A549 (cell line): ENCODE measurements around the gene FBXL13. TPM values are rescaled to one million over a fixed set of nuclear protein-coding genes. Genes with fewer than 3 reads are reported as not detected.
"Not testable (repeated sequence)": the region's sequence is repeated elsewhere in the genome, so short reads cannot be mapped to it uniquely, and the experiment has no call there.

Source experiments
- ATAC-seq, 2 experiments: fragments of 200-7000 bp in 1 of 2; fragments of >200 bp in 1 of 2; cut with Nextera tagmentation in 1 of 2; cut with Tn5 transposase in 1 of 2; 3 replicates each; pipeline versions ENCODE4 v1.8.0 to v1.9.1; 2018 to 2020; ENCODE audit warnings: mild to moderate bottlenecking in 1 of 2, moderate library complexity in 1 of 2
- CTCF ChIA-PET: fragments of 300-600 bp; sonication (Branson Sonifier 250); formaldehyde crosslinking; extraction: SDS; loops from one replicate; lab custom pipeline; 2021; ENCODE audit warnings: antibody characterized with exemption, inconsistent platforms; lab: Yijun Ruan, JAX
- POLR2A ChIA-PET: fragments of 350-600 bp; formaldehyde crosslinking; extraction: SDS; loops from one replicate; lab custom pipeline; 2021; ENCODE audit warnings: antibody characterized with exemption, inconsistent platforms; lab: Yijun Ruan, JAX
- DNase-seq, 2 experiments: peaks; one replicate each; pipeline versions ENCODE4 v3.0.0 to v3.0.0-alpha.2; 2011 to 2016; ENCODE audit warnings: low read depth in 1 of 2, low spot score in 1 of 2
- FAIRE-seq: peaks from 2 replicates; lab custom pipeline; 2011; peaks lifted over from hg19 to GRCh38; lab: Jason Lieb, UNC
- H3K27ac ChIP-seq, 2 experiments: fragments of >200 bp; sonication (Bioruptor Twin); formaldehyde crosslinking; 3 replicates each; pipeline ENCODE4 v1.5.1; 2016 to 2017
- H3K4me1 ChIP-seq: fragments of >200 bp; sonication (Bioruptor Twin); formaldehyde crosslinking; 3 replicates; pipeline ENCODE4 v1.6.1; 2016
- H3K4me2 ChIP-seq: fragments of >200 bp; sonication (Bioruptor Twin); formaldehyde crosslinking; 3 replicates; pipeline ENCODE4 v1.6.1; 2016
- H3K4me3 ChIP-seq: fragments of >200 bp; sonication (Bioruptor Twin); formaldehyde crosslinking; 3 replicates; pipeline ENCODE4 v1.5.1; 2016
- H3K9me3 ChIP-seq: fragments of >200 bp; sonication (Bioruptor Twin); formaldehyde crosslinking; 3 replicates; pipeline ENCODE4 v1.6.1; 2016
- MAFK ChIP-seq: fragments of 450-650 bp; IDR thresholded peaks from 2 replicates; pipeline ENCODE4 v1.6.1; 2014; ENCODE audit not compliant: partially characterized antibody
- WGBS: methylation state at CpG from one replicate; pipeline ENCODE4 v1.1.6; 2017; ENCODE audit errors: missing lambda C conversion rate; 5-methylcytosine and 5-hydroxymethylcytosine counted together
- polyA plus RNA-seq, 4 experiments: library from polyadenylated mRNA; depleted of rRNA in 3 of 4; stranded (reverse); fragments of >200 nt; fragmentation: RNase III in 1 of 4; extraction: RNeasy Plus Mini Kit Qiagen cat#74134 plus additional on column Dnase treatment in 1 of 4; gene quantifications; 2 replicates in 3 of 4; 3 replicates in 1 of 4; pipeline ENCODE4 v1.2.3, GENCODE V29; 2011 to 2017

Gene FBXL13
- polyA plus RNA-seq, 2 of the 4 experiments (the other 2 are of a cell fraction) = 0.45 to 0.70 TPM

DNA sequence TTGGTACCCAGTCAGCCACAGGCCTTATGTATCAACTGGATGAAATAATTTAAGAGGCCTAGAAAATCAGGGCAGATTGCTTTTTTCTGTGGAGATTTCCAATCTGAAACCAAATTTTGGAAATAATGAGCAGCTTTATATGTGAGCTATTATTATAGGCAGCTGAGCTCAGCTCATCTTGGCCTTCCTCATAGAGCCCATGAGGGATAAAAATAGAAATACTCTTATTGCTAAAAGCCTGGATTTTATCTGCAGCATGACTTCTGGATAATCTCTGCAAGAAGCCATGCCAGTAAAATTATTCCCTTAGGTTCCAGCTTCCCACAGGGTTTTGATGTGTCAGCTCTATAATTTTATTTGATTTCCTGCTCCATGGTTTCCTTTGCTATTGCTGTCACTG lies 282.8 kb downstream of the FBXL13 start:
- H3K9me3 ChIP-seq, H3K27ac ChIP-seq, CTCF ChIA-PET, POLR2A ChIA-PET, H3K4me2 ChIP-seq, H3K4me1 ChIP-seq, H3K4me3 ChIP-seq, ATAC-seq, DNase-seq, FAIRE-seq: not testable (repeated sequence)

DNA sequence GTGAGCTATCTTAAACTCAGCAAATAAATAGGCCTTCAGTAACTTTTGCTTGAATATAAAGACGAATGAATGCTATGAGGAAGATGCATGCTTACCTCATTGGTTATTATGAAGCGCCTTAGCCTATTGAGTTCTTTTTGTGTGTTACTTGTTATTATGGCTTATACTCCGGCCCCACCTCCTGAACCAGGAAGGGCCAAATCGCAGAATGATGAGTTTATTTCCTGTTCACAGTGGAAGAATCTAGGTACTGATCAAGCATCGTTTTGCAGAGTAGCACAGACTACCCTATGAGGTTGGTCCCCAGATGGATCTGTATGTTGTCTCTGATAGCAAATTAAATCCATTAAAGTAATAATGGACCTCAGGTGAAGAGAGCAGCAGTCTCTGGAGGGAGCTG lies 283.2 kb downstream of the FBXL13 start:
- H3K4me1 ChIP-seq, H3K27ac ChIP-seq, POLR2A ChIA-PET, FAIRE-seq, H3K4me3 ChIP-seq, ATAC-seq, CTCF ChIA-PET, H3K4me2 ChIP-seq, H3K9me3 ChIP-seq, DNase-seq: not testable (repeated sequence)
- 90% methylated on average over 5 of the region's 5 CpGs for WGBS

DNA sequence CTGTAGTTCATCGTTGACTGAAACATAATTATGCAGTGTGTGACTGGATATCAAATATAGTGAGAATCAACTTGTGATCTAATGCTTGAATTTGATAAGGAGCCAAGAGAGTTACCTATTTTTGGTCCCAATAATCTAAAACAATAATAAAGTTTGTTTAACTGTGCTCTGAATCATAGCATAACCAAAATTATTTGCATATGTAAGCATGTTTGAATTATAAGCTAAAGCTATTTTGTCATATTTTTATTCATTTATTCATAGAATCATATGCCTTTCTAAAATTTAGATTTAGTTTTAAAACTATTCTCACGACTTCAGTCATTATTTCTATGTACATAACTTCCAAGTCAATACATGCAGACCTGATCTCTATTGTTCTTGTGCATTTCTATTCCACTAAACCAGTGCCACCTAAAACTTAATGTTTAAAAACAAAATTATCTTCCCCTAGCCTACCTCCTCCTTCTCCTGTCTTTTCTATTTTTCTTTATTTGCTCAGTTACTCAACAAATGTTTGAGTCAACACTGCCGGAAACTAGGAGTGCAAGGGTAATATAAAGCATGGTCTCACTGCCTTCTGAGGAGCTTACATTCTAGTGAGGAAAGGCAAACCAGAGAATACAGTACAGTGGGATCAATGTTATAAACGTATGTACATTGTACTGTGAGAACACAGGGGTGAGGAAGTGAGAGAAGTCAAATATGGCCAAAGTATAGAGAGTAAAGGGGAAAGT lies 284.1 kb downstream of the FBXL13 start:
- H3K4me2 ChIP-seq = peak overlapping the region; percentile 42
- H3K9me3 ChIP-seq, H3K4me1 ChIP-seq, DNase-seq, CTCF ChIA-PET, H3K27ac ChIP-seq, H3K4me3 ChIP-seq, POLR2A ChIA-PET: not testable (repeated sequence)
- peak; percentile 78 to 86 for ATAC-seq
- peak; percentile 72 for FAIRE-seq
- 28% methylated on average over 4 of the region's 4 CpGs for WGBS
- peak; percentile 64 for TF ChIP-seq MAFK

DNA sequence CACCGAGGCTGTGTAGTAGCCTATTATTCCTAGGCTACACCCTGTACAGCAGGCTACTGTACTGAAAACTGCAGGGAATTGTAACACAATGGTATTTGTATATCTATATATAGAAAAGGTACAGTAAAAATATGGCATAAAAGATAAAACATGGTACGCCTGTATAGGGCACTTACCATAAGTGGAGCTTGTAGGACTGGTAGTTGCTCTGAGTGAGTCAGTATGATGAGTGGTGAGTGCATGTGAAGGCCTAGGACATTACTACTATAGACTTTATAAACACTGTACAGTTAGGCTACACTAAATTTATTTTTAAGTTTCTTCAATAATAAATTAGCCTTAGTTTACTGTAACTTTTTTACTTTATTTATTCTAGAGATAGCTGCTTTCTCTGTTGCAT lies 285.8 kb downstream of the FBXL13 start:
- POLR2A ChIA-PET, H3K9me3 ChIP-seq, ATAC-seq, H3K27ac ChIP-seq, H3K4me2 ChIP-seq, H3K4me3 ChIP-seq, DNase-seq, CTCF ChIA-PET, FAIRE-seq, H3K4me1 ChIP-seq: not testable (repeated sequence)
- WGBS = 95% methylated on average over 2 of the region's 2 CpGs

DNA sequence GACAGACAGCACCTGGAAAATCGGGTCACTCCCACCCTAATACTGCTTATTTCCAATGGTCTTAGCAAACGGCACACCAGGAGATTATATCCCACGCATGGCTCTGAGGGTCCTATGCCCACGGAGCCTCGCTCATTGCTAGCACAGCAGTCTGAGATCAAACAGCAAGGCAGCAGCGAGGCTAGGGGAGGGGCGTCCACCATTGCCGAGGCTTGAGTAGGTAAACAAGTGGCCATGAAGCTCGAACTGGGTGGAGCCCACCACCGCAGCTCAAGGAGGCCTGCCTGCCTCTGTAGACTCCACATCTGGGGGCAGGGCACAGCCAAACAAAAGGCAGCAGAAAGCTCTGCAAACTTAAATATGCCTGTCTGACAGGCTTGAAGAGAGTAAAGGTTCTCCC lies 293.7 kb downstream of the FBXL13 start:
- H3K9me3 ChIP-seq, H3K27ac ChIP-seq, H3K4me3 ChIP-seq, DNase-seq, FAIRE-seq, POLR2A ChIA-PET, ATAC-seq, H3K4me1 ChIP-seq, H3K4me2 ChIP-seq: not testable (repeated sequence)
- CTCF ChIA-PET = interaction anchor here (1.7 kb wide), 1 partner anchor 281 kb away, joined by 7 read pairs; no protein-coding TSS in a partner anchor
- WGBS = 97% methylated on average over 10 of the region's 10 CpGs

DNA sequence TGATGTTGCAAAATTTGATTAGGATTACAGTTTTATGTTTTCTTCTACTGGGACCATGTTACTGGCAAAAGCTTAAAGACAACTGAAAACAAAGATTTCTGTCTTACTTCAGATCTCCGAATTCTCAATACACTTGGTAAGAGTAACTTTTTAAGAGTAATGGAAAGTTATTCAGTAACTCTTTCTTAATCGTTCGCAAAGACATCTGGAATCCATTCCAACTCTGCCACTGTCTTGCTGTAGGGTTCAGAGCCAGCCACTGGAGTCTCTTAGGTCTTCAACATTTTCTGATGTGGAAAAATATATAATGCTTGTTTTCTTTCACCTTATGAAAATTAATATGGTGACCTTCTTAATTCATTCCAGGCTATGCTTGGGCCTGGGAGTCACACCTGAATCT lies 295.9 kb downstream of the FBXL13 start:
- H3K27ac ChIP-seq, ATAC-seq, H3K4me1 ChIP-seq, H3K4me2 ChIP-seq, DNase-seq, H3K9me3 ChIP-seq, CTCF ChIA-PET, POLR2A ChIA-PET, FAIRE-seq, H3K4me3 ChIP-seq: not testable (repeated sequence)
- WGBS = 90% methylated on average over 3 of the region's 3 CpGs

DNA sequence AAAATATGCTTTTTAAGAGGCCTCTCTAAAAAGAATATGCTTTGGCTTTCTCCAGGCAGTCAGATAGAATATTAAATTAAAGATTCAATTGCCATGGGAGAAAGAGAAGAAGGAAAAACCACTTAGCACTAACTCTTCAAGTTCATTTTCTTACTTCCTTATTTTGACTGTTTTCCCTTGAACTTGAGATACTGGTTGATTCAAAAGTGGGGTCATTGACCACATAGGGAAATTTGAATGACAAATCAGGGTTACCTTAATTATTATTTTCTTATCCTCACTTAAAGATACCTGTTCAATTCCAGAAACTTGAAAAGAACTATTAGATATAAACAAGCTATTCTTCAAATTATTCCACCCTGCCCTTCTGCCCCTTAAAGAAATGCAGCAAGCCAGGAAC lies 298.4 kb downstream of the FBXL13 start:
- H3K4me1 ChIP-seq, ATAC-seq, H3K4me3 ChIP-seq, H3K4me2 ChIP-seq, FAIRE-seq, POLR2A ChIA-PET, DNase-seq, CTCF ChIA-PET, H3K27ac ChIP-seq, H3K9me3 ChIP-seq: not testable (repeated sequence)

DNA sequence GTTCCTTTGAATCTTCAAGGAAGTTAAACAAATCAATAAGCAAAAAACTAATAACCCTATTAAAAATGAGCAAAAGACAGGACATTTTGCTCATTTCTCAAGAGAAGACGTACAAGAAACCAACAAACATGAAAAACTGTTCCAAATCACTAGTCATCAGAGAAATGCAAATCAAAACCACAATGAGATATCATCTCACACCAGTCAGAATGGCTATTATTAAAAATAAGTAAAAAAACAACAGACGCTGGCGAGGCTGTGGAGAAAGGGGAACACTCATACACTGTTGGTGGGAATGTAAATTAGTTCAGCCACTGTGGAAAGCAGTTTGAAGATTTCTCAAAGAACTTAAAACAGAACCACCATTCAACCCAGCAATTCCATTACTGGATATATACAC lies 304.1 kb downstream of the FBXL13 start:
- FAIRE-seq, CTCF ChIA-PET, POLR2A ChIA-PET, H3K4me2 ChIP-seq, DNase-seq, ATAC-seq, H3K9me3 ChIP-seq, H3K27ac ChIP-seq, H3K4me3 ChIP-seq, H3K4me1 ChIP-seq: not testable (repeated sequence)
- 93% methylated on average over 3 of the region's 3 CpGs for WGBS

DNA sequence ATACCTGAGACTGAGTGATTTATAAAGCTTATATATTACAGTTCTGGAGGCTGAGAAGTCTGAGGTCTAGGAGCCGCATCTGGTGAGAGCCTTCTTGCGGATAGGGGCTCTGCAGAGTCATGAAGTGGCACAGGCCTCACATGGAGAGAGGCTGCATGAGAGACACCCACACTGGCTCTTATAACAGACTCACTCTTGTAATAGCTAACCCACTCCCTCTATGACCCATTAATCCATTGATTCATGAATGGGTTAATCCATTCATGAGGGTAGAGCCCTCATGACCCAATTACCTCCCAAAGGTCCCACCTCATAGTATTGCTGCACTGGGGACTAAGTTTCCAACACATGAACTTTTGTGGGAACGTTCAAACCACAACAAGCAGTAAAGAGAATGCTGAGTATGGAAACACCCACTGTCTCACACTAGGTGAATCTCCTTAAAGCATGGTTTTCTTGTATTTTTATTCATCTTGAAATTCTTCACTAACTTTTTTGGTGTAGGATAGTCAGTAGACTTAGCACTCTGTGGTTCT lies 304.9 kb downstream of the FBXL13 start:
- CTCF ChIA-PET = not testable (repeated sequence)

DNA sequence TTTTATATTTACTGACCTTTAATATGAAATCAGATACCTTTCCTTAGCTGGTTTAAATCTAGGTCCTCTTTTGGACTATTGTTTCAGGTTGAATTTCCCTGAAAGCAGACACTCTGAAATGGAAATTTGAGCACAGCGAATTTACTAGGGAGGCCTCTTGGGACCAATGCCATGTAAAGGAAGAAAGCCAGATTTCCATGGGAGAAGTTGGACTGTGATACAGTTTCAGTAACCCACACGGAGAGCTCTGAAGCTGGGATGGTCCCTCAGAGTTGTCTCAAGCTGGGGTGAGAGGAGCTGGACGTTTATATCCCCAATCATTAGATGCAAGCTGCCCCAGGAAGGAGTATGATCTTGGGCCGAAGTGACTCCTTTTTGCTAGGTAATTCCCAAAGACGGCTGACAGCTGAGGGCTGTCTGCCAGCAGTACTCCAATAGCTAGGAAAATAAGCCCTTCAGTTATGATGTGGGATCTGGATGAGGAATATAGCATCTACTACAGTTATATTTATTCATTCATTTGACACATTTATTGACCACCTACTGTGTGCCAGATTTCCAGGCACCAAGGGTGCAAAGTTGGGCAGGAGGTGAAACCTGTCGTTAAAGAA lies 311.2 kb downstream of the FBXL13 start:
- H3K4me1 ChIP-seq, CTCF ChIA-PET, DNase-seq, POLR2A ChIA-PET, H3K9me3 ChIP-seq, H3K4me3 ChIP-seq, ATAC-seq, H3K27ac ChIP-seq, H3K4me2 ChIP-seq, FAIRE-seq: not testable (repeated sequence)
- 96% methylated on average over 5 of the region's 6 CpGs for WGBS

More for the DNA sequence above, 304.9 kb downstream of the FBXL13 start:
- H3K4me1 ChIP-seq, H3K4me3 ChIP-seq, FAIRE-seq, DNase-seq, H3K4me2 ChIP-seq, H3K9me3 ChIP-seq, H3K27ac ChIP-seq, POLR2A ChIA-PET, ATAC-seq: not testable (repeated sequence)
- WGBS = 81% methylated on average over 1 of the region's 3 CpGs
